NCI-H69 (cell line): ENCODE data around the gene ANKRD2.
"Not testable (repeated sequence)": the region's sequence is repeated elsewhere in the genome, so short reads cannot be mapped to it uniquely, and the experiment has no call there.

Source experiments
- DNase-seq: peaks from one replicate; lab custom pipeline; 2025; lab: John Stamatoyannopoulos, UW

ANKRD2 gene

GRCh38 chr10:97572214-97572989, at the start of gene ANKRD2:
Gene ANKRD2 (plus strand): TSS chr10:97572779. CDS start chr10:97572789, 10 bp downstream.
- DNase-seq = peak; percentile 61

- no peak for DNase-seq
Observed at GRCh38 chr10:97522937-97523336, 49.6 kb upstream of the ANKRD2 start.

GRCh38 chr10:97525086-97525485, 47.5 kb upstream of the ANKRD2 start:
- DNase-seq = no peak

- DNase-seq = no peak
Observed at GRCh38 chr10:97525683-97526110, 46.9 kb upstream of the ANKRD2 start.

- DNase-seq = not testable (repeated sequence)
Observed at GRCh38 chr10:97528876-97529275, 43.7 kb upstream of the ANKRD2 start.

- DNase-seq = peak; percentile 8
Observed at GRCh38 chr10:97529685-97530465, 42.7 kb upstream of the ANKRD2 start.

- DNase-seq = no peak
Observed at GRCh38 chr10:97531401-97531986, 41.1 kb upstream of the ANKRD2 start.

- no peak for DNase-seq
Observed at GRCh38 chr10:97532935-97533671, 39.5 kb upstream of the ANKRD2 start.

- no peak for DNase-seq
Observed at GRCh38 chr10:97533888-97534287, 38.7 kb upstream of the ANKRD2 start.

- peak; percentile 33 for DNase-seq
Observed at GRCh38 chr10:97534746-97535367, 37.7 kb upstream of the ANKRD2 start.

GRCh38 chr10:97537186-97537869, 35.3 kb upstream of the ANKRD2 start:
- DNase-seq = no peak

GRCh38 chr10:97538411-97538810, 34.2 kb upstream of the ANKRD2 start:
- DNase-seq = no peak

GRCh38 chr10:97538839-97539238, 33.7 kb upstream of the ANKRD2 start:
- no peak for DNase-seq

- no peak for DNase-seq
Observed at GRCh38 chr10:97539523-97540200, 32.9 kb upstream of the ANKRD2 start.

GRCh38 chr10:97540669-97541500, 31.7 kb upstream of the ANKRD2 start:
- no peak for DNase-seq

GRCh38 chr10:97542169-97543024, 30.2 kb upstream of the ANKRD2 start:
- peak; percentile 32 for DNase-seq

- peak; percentile 21 for DNase-seq
Observed at GRCh38 chr10:97543025-97543546, 29.5 kb upstream of the ANKRD2 start.
